Thyroid gland (tissue), 4 donors: ENCODE data around the gene GPNMB.

Experiments used
- CTCF ChIP-seq, 6 experiments: fragments of 200-600 bp in 3 of 6; fragments of 450-650 bp in 3 of 6; sonication (generic) in 3 of 6; IDR thresholded peaks; one replicate each; pipeline ENCODE4 v1.5.1; 2016 to 2019; ENCODE audit warnings: antibody characterized with exemption in 6 of 6, mild to moderate bottlenecking in 2 of 6, inconsistent platforms in 1 of 6, moderate library complexity in 1 of 6
- POLR2A ChIP-seq, 2 donors: fragments of 450-650 bp; IDR thresholded peaks; one replicate each; pipeline ENCODE4 v1.6.1; 2017; ENCODE audit warnings: antibody characterized with exemption in 2 of 2, mild to moderate bottlenecking in 2 of 2, moderate library complexity in 1 of 2

- no peak for TF ChIP-seq CTCF (IDR thresholded peaks at IDR 0.05)
- TF ChIP-seq POLR2A (IDR thresholded peaks at IDR 0.05) = no peak
Observed at GRCh38 chr7:23214423-23214822, 32.2 kb upstream of the GPNMB start.
